ENCODE measurements around the gene PCGF5. TPM values are rescaled to one million over a fixed set of nuclear protein-coding genes. Genes with fewer than 3 reads are reported as not detected.
"Not testable (repeated sequence)": the region's sequence is repeated elsewhere in the genome, so short reads cannot be mapped to it uniquely, and the experiment has no call there.

The PCGF5 gene
- polyA plus RNA-seq, 4 donors, result 25.3 to 33.0 (median 31.1) TPM

DNA sequence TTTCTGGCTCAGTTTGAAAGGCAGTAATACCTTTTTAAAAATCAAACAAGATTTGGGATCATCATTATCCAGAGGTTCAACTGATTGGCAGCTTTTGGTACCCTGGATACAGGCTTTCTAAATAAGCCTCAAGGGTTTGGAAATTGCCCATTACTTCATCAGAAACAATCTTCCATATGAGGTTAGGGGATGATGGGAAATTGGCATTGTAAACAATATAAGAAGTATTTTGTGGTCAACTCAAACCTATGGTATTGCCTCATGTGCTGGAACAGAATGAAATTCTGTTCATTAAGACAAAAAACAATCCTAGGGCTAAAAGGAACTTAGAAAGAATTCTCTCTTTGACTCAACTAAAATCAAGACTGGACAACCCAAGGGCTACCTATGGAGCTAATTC lies 97.1 kb downstream of the PCGF5 start:
- no peak for DNase-seq (ENCODE audit: low read depth in 4 of 4, low spot score in 3 of 4)

DNA sequence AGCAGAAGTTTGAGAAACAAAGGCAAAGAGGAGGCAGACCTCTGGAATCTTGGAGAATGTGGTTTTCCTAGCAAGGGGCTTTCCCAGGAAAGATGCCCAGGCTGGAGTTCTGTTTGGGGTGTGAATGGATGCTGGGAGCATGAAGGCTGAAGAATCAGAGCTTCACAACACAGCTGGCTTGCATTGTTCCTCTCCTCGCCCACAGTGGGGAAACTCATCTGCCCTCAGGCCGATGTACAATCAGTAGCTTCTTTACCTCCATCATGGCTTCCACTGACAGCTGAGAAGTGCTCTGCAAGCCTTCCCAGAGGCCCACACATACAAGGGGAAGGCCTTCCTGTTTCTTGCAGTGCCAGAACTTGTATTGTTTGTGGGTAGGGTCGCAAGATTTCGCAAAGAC lies 98.9 kb downstream of the PCGF5 start:
- no peak for DNase-seq (ENCODE audit: low read depth in 4 of 4, low spot score in 3 of 4)

DNA sequence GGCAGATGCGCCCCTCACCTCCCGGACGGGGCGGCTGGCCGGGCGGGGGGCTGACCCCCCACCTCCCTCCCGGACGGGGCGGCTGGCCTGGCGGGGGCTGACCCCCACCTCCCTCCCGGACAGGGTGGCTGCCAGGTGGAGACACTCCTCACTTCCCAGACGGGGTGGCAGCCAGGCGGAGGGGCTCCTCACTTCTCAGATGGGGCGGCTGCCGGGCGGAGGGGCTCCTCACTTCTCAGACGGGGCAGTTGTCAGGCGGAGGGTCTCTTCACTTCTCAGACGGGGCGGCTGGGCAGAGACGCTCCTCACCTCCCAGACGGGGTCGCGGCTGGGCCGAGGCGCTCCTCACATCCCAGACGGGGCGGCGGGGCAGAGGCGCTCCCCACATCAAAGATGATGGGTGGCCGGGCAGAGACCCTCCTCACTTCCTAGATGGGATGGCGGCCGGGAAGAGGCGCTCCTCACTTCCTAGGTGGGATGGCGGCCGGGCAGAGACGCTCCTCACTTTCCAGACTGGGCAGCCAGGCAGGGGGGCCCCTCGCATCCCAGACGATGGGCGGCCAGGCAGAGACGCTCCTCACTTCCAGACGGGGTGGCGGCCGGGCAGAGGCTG lies 102.9 kb downstream of the PCGF5 start:
- not testable (repeated sequence) for DNase-seq (ENCODE audit: low read depth in 4 of 4, low spot score in 3 of 4)

DNA sequence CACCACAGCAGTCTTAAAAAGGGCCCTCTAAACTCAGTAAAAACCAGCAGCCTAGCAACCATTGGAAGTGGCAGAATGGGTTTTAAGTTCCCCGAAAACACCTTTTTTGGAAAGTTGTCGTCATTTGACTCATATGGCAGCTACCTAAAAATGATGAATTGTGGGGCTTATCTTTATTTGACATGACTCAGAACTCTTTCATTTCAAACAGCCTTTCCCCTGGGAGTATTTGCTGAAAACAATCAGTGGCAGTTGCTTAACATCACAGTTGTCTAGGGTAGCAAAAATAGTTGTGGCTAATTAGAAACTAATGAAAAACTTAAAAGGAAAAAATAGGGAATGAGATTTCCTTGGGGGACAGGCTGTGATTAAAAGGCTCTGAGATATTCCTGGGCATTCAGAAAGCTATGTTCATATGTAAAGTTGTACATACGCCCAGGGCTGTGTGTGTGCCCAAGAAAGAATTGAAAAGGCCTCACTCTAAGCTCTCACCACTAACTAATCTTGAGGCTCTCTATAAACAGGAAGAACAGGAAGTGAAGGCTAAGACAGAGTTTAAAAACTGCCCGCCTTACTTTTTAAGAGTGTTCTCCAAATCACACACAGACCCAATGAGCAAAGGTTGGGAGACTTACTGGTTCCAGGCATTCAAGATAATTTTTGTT lies 108.0 kb downstream of the PCGF5 start:
- DNase-seq (ENCODE audit: low read depth in 4 of 4, low spot score in 3 of 4), result no peak

Other genes starting within 250 kb of the PCGF5 start
- gene HECTD2, start 189.7 kb downstream of the PCGF5 start, polyA plus RNA-seq (ENCODE audit: insufficient read length in 4 of 4), result 10 to 100 TPM; 25.1 to 35.0 (median 31.2) TPM